Measurements from ENCODE around the gene LSMEM2. TPM values are rescaled to one million over a fixed set of nuclear protein-coding genes. Genes with fewer than 3 reads are reported as not detected.
"Not testable (repeated sequence)": the region's sequence is repeated elsewhere in the genome, so short reads cannot be mapped to it uniquely, and the experiment has no call there.

LSMEM2 gene
- total RNA-seq, 1 donor from 2014 or later: not detected

GRCh38 chr3:50264383-50264963 is 14.4 kb upstream of the LSMEM2 start:
- DNase-seq (ENCODE audit: low spot score): no peak

GRCh38 chr3:50264964-50265485 is 13.9 kb upstream of the LSMEM2 start:
- DNase-seq (ENCODE audit: low spot score): no peak

- DNase-seq (ENCODE audit: low spot score): no peak
Measured at GRCh38 chr3:50265571-50265970, 13.3 kb upstream of the LSMEM2 start.

- no peak for DNase-seq (ENCODE audit: low spot score)
Measured at GRCh38 chr3:50266017-50266416, 12.9 kb upstream of the LSMEM2 start.

- DNase-seq (ENCODE audit: low spot score): no peak
Measured at GRCh38 chr3:50266836-50267235, 12.1 kb upstream of the LSMEM2 start.

GRCh38 chr3:50267280-50267913 is 11.5 kb upstream of the LSMEM2 start:
- DNase-seq (ENCODE audit: low spot score): no peak

- no peak for DNase-seq (ENCODE audit: low spot score)
Measured at GRCh38 chr3:50268276-50268675, 10.6 kb upstream of the LSMEM2 start.

GRCh38 chr3:50268703-50269451 is 10.0 kb upstream of the LSMEM2 start, which contains the start of gene SEMA3B:
SEMA3B (plus strand) TSS chr3:50269147; CDS start chr3:50269241, 94 bp downstream.
- no peak for DNase-seq (ENCODE audit: low spot score)

- DNase-seq (ENCODE audit: low spot score): no peak
Measured at GRCh38 chr3:50269460-50269859, 9.4 kb upstream of the LSMEM2 start.

- DNase-seq (ENCODE audit: low spot score): no peak
Measured at GRCh38 chr3:50269977-50270413, 8.9 kb upstream of the LSMEM2 start.

GRCh38 chr3:50270422-50271224 is 8.3 kb upstream of the LSMEM2 start:
- DNase-seq (ENCODE audit: low spot score): no peak

GRCh38 chr3:50271314-50271936 is 7.5 kb upstream of the LSMEM2 start:
- DNase-seq (ENCODE audit: low spot score): no peak

GRCh38 chr3:50272538-50272910 is 6.4 kb upstream of the LSMEM2 start:
- DNase-seq (ENCODE audit: low spot score): not testable (repeated sequence)

- peak; percentile 98 for DNase-seq (ENCODE audit: low spot score)
Measured at GRCh38 chr3:50272911-50273688, 5.8 kb upstream of the LSMEM2 start.

GRCh38 chr3:50273689-50274065 is 5.2 kb upstream of the LSMEM2 start:
- DNase-seq (ENCODE audit: low spot score): no peak

GRCh38 chr3:50274371-50275104 is 4.3 kb upstream of the LSMEM2 start:
- no peak for DNase-seq (ENCODE audit: low spot score)

- no peak for DNase-seq (ENCODE audit: low spot score)
Measured at GRCh38 chr3:50275141-50275995, 3.5 kb upstream of the LSMEM2 start.

GRCh38 chr3:50275996-50276761 is 2.7 kb upstream of the LSMEM2 start:
- DNase-seq (ENCODE audit: low spot score): no peak

Measured in mesenteric fat pad (tissue), 1 donor.